SK-MEL-5 (cell line): Measurements from ENCODE around the gene NAP1L1. TPM values are rescaled to one million over a fixed set of nuclear protein-coding genes. Genes with fewer than 3 reads are reported as not detected.

ENCODE experiments used
- DNase-seq: peaks from one replicate; pipeline ENCODE4 v3.0.0-alpha.2; 2016; ENCODE audit warnings: low read depth, low spot score
- in situ Hi-C: cut with HindIII; loops from 2 replicates; pipeline ENCODE4 v1.10.0; 2016; ENCODE audit warnings: low sequenced_read_pairs, high pct_unique_total_duplicates, low pct_unique_long_range_greater_than_20kb
- total RNA-seq: library from RNA; depleted of rRNA; stranded (reverse); fragments of >200 nt; shearing (Covaris generic); gene quantifications from 2 replicates; pipeline ENCODE4 v1.2.3, GENCODE V29; 2014

Gene NAP1L1
- total RNA-seq, 1 experiment from 2014 or later: 255 TPM

- DNase-seq: peak; percentile 48
- in situ Hi-C loops: no loop called here
These were observed 55.8 kb downstream of the NAP1L1 start for GRCh38 chr12:76028571-76029277.

DNA sequence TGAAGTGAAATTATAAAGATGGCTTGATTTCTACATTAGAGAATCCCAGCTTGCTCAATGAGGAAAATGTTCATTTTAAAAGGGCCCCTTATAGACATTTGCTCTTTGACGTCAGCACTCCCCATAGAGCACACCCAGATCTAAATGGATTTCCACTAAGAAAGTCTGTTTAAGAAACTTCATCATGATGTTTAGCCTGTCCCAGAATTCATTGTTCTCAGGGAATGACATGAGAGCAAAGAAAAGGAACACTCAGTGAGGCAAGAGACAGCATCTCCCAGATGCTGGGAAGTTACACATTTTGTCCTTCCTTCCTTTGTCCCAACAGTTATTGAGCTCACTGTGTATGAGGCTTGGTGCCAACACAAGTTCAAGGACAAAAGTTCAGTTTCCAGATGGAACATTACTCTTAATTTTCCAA is 57.8 kb downstream of the NAP1L1 start:
- peak; percentile 64 for DNase-seq
- in situ Hi-C loops: no loop called here

GRCh38 chr12:76025601-76026575 is 58.6 kb downstream of the NAP1L1 start:
- peak; percentile 49 for DNase-seq
- in situ Hi-C loops: no loop called here

GRCh38 chr12:76024942-76025600 is 59.4 kb downstream of the NAP1L1 start:
- in situ Hi-C loops: no loop called here
- peak; percentile 70 for DNase-seq

DNA sequence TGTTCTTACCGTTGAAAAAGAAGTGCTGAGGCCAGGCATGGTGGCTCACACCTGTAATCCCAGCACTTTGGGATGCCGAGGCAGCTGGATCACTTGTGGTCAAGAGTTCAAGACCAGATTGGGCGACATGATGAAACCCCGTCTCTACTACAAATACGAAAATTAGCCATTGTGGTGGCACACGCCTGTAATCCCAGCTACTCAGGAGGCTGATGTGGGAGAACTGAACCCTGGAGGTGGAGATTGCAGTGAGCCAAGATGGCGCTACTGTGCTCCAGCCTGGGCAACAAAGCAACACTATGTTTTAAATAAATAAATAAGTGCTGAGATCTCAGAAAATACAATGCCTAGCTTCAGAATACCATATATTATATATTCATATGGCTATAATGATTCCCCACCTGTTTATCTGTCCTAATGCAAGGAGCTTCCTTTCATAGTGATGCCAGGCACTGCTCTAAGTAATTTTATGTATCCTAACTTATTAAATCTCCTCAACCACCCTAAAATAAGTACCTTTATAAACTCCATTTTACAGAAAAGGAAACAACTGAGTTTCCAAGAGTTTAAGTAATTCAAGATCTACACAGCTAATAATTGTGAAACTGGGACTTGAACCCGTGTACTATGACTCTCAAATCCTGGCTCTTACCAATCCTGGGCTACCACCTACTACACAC is 60.2 kb downstream of the NAP1L1 start:
- no peak for DNase-seq
- in situ Hi-C loops: no loop called here

DNA sequence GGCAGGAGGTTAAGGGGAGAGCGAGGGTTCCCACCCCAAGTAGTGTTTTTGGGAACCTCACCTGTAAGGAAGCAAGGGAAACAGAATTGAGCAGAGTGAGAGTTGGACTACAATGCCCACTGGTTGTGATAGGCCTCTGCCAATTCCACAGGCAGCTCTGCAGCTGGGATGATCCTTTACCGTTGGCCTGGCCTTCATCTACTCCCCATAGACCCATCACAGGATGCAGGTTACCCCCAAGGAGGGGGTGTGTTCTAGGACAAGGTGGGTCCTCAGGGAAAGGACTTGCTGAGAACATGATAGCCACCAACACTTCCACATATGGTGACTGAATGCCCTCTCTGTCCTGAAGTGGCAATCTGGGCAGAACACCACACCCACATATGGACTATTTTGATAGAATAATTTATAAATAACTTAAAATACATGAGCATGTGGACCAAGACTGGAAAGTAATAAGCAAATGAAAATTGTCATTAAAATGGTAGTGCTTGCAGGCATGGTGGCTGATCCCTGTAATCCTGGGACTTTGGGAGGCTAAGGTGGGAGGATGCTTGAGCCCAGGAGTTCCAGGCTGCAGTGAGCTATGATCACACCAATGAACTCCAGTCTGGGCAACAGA is 61.3 kb downstream of the NAP1L1 start:
- no peak for DNase-seq
- in situ Hi-C loops: no loop called here

DNA sequence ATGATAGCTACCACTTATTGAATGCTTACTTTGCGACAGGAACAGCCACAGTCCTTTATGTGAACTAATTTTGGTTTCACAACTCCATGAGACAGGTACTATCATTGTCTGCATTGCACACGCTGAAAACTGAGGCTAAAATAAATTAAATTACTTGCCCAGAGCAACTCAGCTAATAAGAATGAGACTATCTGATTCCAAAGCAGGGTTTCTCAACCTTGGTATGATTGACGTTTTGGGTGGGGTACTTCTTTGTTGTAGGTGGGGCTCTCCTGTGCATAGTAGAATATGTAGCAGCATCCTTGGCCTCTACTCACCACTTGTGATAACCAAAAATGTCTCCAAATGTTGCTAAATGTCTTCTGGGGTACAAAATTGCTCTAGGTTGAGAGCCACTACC is 62.0 kb downstream of the NAP1L1 start:
- in situ Hi-C loops: no loop called here
- DNase-seq: no peak

DNA sequence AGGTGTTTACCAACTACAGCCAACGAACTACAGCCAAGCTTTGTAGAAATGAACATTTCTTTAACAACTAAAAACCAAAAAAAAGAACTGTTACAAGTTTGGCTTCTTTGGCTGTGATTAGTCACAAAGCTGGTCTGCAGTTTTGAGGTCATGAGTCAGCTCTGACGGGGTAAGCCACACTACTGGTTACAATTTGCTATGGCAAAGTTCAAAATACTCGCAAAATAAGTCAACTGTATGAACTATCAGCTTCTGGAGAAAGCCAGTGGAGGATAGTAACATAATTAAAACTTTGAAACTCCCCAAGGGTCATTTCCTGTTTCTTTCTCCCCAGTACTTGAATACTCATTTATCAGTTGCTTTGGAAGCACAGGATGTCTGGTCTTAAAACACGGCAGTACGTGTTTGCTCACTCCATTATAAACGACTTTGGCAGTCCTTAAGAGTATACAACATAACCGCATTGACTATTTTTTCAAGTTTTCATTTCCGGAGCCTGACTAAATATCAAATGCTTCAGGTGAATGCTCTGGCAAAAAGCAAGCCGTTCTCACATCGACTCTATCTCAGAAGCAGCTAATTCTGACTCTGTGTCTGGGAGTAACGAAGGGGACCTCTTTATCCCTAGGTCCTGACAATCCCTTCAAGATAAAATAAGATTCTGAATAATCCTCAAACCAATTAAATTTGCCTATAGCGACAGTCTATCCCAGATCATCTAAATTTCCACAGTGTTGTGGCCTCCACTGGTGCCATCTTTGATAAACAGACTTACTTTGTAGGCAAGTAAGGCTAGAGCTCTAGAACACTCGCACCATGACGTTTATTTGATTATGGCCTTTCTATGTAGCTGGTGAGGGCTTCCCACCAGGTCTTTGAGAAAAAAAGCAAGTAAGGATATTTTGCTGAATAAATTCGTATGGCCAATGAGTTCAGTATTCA is 63.5 kb downstream of the NAP1L1 start:
- DNase-seq: no peak
- in situ Hi-C loops: no loop called here

- in situ Hi-C loops: no loop called here
These were observed 64.2 kb downstream of the NAP1L1 start for GRCh38 chr12:76020281-76020680.

DNA sequence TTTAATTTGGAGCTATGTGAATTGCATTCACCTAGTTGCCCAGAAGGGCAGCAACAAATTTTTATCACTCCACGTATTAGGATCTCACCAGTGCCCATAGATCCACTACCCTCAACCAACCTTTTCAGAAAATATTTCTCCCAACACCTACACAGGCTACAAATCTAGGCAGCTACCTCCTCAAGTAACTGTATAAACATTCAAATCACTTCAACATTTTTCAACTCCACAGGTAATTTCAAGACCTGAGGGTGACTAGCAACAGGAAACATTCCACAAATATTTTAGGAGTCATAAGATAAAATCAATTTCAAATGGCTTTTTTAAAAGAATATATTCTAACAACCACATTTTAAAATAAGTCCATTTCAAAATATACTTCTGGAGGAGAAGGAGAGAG is 65.8 kb downstream of the NAP1L1 start:
- no peak for DNase-seq
- in situ Hi-C loops: no loop called here

More at GRCh38 chr12:76020281-76020680, 64.2 kb downstream of the NAP1L1 start:
- DNase-seq: no peak

DNA sequence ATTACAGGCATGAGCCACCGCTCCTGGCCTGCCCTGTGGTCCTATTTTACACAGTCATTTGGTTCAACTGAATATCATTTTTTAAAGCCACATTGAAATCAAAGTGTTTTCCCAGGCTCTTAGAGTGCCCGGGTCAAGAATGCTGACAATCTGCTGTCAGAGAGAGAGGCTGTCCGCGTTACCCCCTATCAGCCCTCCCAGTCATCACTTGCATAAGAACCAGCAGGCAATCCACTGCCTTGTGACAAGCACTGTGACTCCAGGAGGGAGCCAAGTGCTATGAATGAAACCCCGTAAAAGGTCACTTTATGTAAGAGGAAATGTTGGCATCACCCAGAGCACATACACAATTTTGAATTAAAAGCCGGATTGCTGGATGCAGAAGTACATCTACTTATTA is 66.4 kb downstream of the NAP1L1 start:
- in situ Hi-C loops: no loop called here
- peak; percentile 95 for DNase-seq

GRCh38 chr12:76014007-76014406 is 70.5 kb downstream of the NAP1L1 start:
- DNase-seq: no peak
- in situ Hi-C loops: no loop called here

DNA sequence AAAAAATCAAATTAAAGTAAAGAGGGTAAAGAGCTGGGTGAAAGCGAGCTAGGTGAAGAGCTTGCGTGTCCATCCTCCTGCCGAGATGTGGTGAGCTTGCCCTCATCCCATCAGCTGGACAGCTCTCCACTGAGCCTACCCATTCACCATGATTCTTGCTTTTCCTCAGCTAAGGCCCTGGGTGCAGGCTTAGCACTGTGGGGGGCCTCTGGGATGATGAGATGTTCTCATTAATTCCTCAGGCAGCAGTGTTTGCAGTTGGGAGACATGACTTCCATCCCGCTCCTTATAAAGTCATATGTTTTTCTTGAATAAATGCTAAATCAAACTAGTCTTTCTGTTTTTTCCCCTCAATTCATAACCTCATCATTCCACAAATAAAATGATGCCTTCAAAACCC is 70.9 kb downstream of the NAP1L1 start:
- in situ Hi-C loops: no loop called here
- DNase-seq: no peak

GRCh38 chr12:76012644-76013043 is 71.8 kb downstream of the NAP1L1 start:
- DNase-seq: no peak

GRCh38 chr12:76010732-76011458 is 73.6 kb downstream of the NAP1L1 start:
- in situ Hi-C loops: no loop called here
- DNase-seq: no peak

More at GRCh38 chr12:76012644-76013043, 71.8 kb downstream of the NAP1L1 start:
- in situ Hi-C loops: no loop called here

DNA sequence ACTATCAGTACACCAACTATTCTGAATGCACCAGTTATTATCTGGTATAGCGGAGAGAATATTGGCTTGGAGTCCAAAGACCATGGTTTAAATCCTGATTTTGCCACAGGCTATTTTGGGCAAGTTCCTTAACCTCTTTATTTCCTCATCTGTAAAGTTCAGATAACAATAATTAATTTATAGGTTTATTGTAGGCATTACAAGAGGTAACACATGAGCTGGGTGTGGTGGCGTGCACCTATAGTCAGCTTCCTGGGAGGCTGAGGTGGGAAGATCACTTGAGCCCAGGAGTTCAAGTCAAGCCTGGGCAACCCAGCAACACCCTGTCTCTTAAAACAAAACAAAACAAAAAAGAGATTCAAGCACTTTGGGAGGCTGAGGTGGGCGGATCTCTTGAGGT is 76.1 kb downstream of the NAP1L1 start:
- DNase-seq: no peak
- in situ Hi-C loops: no loop called here
